ENCODE measurements around the gene MS4A10. TPM values are rescaled to one million over a fixed set of nuclear protein-coding genes. Genes with fewer than 3 reads are reported as not detected.

The MS4A10 gene
- total and polyA plus RNA-seq, 2 experiments from 2014 or later, result not detected

- Histone ChIP-seq H3K27me3 (no peaks in the 10 kb centered on the region), H3K4me3 (no peak overlapping the region), H3K9me3 (ENCODE audit: low read depth) (no peaks in the 10 kb centered on the region), H3K36me3 (no peaks in the 10 kb centered on the region), H3K4me1 (ENCODE audit: low read depth) (no peaks in the 10 kb centered on the region), H3K27ac (no peak overlapping the region)
- no peak for TF ChIP-seq CTCF (IDR thresholded peaks at IDR 0.05; ENCODE audit: low read depth, low read length)
- DNase-seq (ENCODE audit: low read depth in 1 of 2, low spot score in 1 of 2), result no peak
Measured at GRCh38 chr11:60747359-60747873, 37.7 kb upstream of the MS4A10 start.

DNA sequence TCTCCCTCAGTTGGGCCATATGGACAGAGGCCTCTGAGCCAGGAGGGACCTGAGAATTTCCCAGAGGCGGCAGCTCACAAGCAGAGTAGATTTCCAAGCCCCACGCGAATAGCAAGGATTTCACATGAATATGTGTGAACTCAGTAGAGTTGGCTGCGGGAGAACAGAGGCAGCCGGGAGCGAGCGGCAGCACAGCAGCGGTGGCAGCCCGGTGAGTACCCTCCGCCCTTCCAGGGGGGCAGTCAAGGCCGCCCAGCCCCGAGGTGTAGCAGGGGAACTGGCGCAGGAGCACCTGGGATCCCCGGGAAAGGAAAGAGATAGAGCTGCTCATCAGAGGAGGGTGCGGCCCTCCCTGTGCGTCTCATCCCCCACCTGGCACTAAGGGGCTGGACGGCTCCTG is 36.9 kb upstream of the MS4A10 start:
- no peaks in the 10 kb centered on the region for H3K9me3 ChIP-seq (ENCODE audit: low read depth)
- no peak for DNase-seq (ENCODE audit: low read depth in 1 of 2, low spot score in 1 of 2)
- no peaks in the 10 kb centered on the region for H3K4me1 ChIP-seq (ENCODE audit: low read depth)
- TF ChIP-seq CTCF (IDR thresholded peaks at IDR 0.05; ENCODE audit: low read depth, low read length), result no peak
- no peaks in the 10 kb centered on the region for H3K36me3 ChIP-seq
- H3K4me3 ChIP-seq, result no peak overlapping the region
- no peak overlapping the region for H3K27ac ChIP-seq
- H3K27me3 ChIP-seq, result no peaks in the 10 kb centered on the region

- Histone ChIP-seq H3K27me3 (no peaks in the 10 kb centered on the region), H3K27ac (no peak overlapping the region), H3K4me1 (ENCODE audit: low read depth) (no peaks in the 10 kb centered on the region), H3K4me3 (no peak overlapping the region), H3K36me3 (no peaks in the 10 kb centered on the region), H3K9me3 (ENCODE audit: low read depth) (no peaks in the 10 kb centered on the region)
- TF ChIP-seq CTCF (IDR thresholded peaks at IDR 0.05; ENCODE audit: low read depth, low read length), result no peak
- DNase-seq (ENCODE audit: low read depth in 1 of 2, low spot score in 1 of 2), result no peak
Measured at GRCh38 chr11:60748821-60749220, 36.3 kb upstream of the MS4A10 start.

DNA sequence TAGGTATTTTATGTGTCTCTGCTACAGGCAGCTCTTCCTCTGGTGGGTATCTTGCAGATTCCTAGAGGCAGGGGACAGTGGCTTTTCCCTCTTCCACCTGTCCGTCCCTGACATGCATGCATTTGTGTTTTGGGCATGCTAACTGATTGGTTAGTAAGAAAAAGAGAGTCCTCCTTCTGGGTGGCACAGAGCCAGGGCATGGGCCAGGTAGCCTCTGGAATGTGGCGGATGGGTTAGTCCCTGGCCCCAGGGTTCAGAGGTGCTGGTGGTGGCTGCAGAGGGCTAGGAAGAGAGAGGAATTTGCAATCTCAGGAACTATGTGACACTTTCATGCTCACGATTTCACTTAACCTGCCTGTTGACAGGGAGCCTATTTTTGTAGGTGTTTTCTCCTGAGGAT is 34.2 kb upstream of the MS4A10 start:
- H3K4me1 ChIP-seq (ENCODE audit: low read depth), result no peaks in the 10 kb centered on the region
- H3K9me3 ChIP-seq (ENCODE audit: low read depth), result no peaks in the 10 kb centered on the region
- no peaks in the 10 kb centered on the region for H3K36me3 ChIP-seq
- no peak overlapping the region for H3K4me3 ChIP-seq
- TF ChIP-seq CTCF (IDR thresholded peaks at IDR 0.05; ENCODE audit: low read depth, low read length), result no peak
- H3K27ac ChIP-seq, result no peak overlapping the region
- H3K27me3 ChIP-seq, result no peaks in the 10 kb centered on the region
- DNase-seq (ENCODE audit: low read depth in 1 of 2, low spot score in 1 of 2), result no peak

DNA sequence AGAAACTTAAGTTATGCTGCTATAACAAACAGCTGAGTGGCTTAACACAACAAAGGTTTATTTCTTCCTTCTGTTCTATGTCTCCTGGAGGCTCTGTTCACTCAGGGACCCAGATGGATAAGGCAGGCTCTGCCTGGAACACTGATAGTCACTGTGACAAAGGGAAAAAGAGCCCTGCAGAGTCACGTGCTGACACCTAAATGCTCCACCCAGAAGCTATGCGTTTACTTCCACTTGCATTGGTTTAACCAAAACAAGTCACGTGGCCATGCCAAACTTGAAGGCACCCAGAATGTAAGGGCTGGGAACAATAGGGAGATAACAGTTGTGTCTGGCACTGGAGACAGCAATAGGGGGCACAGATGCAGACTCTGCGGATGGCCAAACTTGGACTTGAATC is 31.8 kb upstream of the MS4A10 start:
- Histone ChIP-seq H3K4me3 (no peak overlapping the region), H3K36me3 (no peaks in the 10 kb centered on the region), H3K9me3 (ENCODE audit: low read depth) (no peaks in the 10 kb centered on the region), H3K27ac (no peak overlapping the region), H3K27me3 (no peaks in the 10 kb centered on the region), H3K4me1 (ENCODE audit: low read depth) (no peaks in the 10 kb centered on the region)
- no peak for TF ChIP-seq CTCF (IDR thresholded peaks at IDR 0.05; ENCODE audit: low read depth, low read length)
- no peak for DNase-seq (ENCODE audit: low read depth in 1 of 2, low spot score in 1 of 2)

DNA sequence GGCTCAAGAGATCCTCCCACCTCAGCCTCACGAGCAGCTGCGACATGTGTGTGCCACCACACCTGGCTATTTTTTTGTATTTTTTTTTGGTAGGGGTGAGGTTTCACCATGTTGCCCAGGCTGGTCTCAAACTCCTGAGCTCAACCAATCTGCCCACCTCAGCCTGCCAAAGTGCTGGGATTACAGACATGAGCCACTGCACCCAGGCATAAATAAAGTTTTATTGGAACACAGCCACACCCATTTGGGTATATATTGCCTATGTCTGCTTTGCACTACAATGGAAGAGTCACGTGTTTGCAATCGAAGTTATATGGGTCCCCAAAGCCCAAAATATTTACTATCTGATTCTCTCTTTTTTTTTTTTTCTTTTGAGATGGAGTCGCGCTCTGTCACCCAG is 30.2 kb upstream of the MS4A10 start:
- no peaks in the 10 kb centered on the region for H3K9me3 ChIP-seq (ENCODE audit: low read depth)
- H3K27me3 ChIP-seq, result no peaks in the 10 kb centered on the region
- no peak overlapping the region for H3K27ac ChIP-seq
- no peak overlapping the region for H3K4me3 ChIP-seq
- DNase-seq (ENCODE audit: low read depth in 1 of 2, low spot score in 1 of 2), result no peak
- no peaks in the 10 kb centered on the region for H3K4me1 ChIP-seq (ENCODE audit: low read depth)
- no peak for TF ChIP-seq CTCF (IDR thresholded peaks at IDR 0.05; ENCODE audit: low read depth, low read length)
- H3K36me3 ChIP-seq, result no peaks in the 10 kb centered on the region

Data from cardiac muscle cell (in vitro differentiated cells and primary cell).